HG03097 (cell line): ENCODE results near the gene DGKB.

Source experiments
- ATAC-seq: cut with Tn5 transposase; IDR thresholded peaks from one replicate; pipeline ENCODE4 v1.9.1; 2021; ENCODE audit not compliant: unreplicated experiment, low FRiP score

DGKB gene

DNA sequence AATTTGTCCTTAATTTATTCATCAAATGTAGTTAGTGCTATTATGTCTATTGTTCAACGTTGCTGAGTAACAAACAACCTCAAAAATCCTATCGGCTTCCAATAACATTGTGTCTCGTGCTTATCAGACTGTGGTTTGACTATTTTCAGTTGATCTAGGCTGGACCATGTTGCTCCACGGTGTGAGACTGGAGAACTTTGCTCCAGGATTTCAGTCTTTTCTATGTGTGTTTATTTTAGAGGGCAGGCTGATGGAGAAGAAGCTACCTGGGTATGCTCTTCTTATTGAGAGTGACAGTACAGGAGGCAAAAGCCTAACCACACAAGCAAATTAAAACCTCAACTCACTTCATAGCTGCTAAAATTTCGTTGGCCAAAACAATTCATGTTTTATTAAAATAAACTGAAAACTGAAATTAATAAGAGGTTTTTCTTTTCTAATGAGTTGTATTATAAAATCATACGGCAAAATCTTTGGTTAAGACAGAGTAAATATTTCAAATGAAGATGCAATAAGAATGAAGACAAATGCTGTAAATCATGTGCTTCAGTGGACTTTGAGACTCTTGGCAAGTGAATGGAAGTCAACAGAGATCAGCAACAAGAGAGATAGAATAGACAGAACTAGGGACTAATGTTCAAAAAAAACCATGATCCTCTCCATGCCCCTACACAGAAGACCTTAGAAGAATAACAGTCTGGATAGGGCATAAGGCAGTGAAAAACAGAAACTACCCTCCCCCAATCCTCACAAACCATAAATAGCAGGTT is 495.1 kb downstream of the DGKB start:
- no peak for ATAC-seq

- no peak for ATAC-seq
Observed at GRCh38 chr7:14403587-14403986, 499.0 kb downstream of the DGKB start.

DNA sequence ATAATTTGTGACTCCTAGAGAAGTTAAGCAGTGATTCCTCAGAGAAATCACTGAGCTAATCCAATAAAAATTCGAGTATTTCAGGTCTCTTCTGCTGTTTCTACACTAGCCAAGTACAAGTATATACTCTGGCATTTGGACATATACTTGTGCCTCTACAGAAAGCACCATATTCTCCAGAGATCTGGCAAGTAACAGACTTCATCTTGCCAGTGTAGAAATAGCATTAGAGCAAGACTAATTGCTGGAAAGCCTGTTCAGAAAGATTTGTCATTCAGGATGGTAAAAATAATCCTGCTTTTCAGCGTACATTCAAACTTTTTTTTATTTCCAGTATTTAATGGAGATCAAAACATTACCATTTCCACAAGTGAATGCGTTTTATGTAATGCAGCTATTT is 502.3 kb downstream of the DGKB start:
- ATAC-seq, result no peak

DNA sequence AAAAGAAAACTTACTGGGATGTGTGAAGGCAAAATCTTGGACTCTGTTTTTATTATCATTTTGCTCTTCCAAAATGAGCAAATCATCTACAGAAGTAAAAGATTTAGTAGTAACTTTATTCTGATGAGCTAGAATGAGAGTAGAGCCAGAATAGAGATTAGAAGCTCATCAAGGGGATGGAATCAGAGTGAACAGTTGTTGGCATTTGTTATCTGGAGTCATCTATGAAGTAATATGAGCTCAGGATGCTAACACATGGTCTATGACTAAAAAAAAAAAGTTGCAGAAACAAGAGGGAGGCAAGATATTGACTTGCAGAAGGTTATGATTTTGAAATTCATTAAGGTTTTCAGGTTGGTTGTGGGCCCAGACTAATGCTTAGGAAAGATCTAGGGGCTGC is 504.0 kb downstream of the DGKB start:
- ATAC-seq, result no peak

DNA sequence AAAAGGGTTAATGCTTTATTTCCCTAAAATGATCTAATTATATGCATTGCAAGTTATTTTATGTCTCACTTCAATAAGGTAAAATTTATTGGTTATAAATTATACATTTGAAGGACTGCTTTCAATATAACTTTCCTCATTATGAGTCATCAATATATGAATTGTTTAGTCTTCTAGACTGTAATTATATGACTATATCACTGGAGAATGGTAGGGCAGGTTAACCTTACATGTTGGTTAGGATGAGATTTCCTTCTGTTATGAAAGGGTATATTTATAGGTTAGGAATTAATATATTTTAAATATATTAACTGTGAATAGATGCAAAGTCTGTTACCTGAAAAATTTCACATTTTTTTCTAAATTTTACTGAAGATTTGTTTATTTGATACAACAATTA is 506.7 kb downstream of the DGKB start:
- no peak for ATAC-seq

- no peak for ATAC-seq
Observed at GRCh38 chr7:14394786-14395185, 507.8 kb downstream of the DGKB start.

DNA sequence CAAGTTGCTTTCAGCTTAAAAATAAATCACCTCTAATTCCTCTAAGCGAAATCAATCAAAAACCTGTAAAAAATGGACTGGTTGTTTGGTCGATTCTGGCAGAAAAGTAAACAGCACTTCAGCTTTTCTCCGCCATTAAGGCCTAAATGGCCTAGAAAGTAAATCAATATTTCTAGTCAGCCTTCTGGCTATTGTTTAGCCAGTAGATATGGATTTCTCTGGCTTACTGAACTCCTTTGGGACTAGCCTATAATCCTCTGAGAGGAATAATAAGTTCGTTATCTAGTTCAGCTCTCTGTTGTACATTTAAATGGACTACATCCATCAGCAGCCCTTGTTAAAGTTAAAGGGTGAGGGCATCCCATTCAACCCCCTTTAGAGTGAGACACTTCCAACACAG is 513.0 kb downstream of the DGKB start:
- ATAC-seq, result no peak

GRCh38 chr7:14389181-14389591 is 513.4 kb downstream of the DGKB start:
- no peak for ATAC-seq

DNA sequence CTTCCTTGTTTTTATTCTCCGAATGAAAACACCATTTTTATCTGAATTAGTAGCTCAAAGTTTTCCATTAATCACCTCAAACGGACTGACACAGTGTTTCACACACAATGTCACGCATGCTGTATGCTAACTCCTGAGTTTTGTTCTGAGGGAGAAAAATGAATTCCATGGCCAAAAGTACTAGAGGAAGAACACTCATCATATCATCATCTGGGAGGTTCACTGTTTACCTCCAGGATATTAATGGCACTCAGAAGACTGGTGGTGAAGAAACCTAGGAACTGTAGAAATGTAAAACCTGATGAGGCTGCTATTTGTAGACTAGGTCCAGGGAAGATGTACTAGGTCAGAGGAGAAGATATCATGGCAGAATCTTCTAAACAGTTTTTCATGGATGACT is 517.5 kb downstream of the DGKB start:
- ATAC-seq, result no peak

DNA sequence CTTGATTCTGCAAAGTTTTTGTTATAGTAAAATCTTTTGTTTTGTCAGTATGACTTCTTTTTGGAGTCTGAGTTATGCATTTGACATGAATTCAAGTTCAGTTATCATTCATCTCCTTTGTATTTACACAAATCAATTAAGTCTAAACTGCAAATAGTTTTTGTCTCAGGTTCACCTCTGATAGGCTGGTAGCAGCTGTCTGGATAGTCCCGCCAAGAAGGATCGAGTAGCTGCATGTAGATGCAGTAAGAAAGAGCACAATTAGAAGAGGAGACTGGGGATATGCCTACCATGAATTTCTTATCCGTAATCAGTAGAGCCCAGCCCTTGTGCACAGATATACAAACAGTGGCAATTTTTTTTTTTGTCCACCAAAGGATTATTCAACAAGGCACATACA is 520.6 kb downstream of the DGKB start:
- no peak for ATAC-seq

DNA sequence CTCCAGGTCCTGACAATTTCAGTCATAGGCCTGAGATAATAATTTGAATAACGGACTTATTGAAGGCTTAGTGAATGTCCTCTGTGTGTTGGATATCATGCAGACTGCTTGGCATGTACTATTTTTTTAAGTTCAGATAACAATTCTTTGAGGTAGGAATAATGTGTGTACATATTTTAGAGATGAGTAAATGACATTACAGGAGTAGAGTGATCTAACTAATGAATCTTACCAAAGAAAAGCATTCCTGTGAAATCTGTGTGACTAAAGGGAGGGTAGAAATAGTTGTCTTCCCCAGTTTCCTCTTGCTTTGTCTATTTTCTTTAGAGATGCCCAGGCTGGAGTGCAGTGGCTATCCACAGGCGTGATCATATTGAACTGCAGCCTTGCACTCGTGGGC is 521.2 kb downstream of the DGKB start:
- ATAC-seq, result no peak

DNA sequence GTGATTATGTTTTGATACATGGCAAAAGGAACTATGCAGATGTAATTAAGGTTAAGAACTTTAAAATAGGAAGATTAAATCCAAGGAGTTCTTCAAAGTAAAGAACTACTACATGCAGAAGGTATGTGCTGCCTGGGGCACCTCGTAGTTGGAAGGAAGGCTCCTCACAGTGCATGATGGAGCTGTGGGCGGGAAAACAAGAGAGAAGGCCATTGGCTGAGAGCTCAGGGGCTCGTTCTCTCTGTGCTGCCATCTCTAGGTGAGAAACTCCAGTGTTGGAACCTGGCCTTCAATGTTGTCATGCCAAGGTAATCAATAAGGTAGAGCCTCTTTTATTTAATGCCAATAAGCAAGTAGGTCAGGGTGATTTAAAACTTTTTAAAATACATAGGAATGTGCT is 521.7 kb downstream of the DGKB start:
- no peak for ATAC-seq

- ATAC-seq, result no peak
Observed at GRCh38 chr7:14377646-14378266, 524.8 kb downstream of the DGKB start.

DNA sequence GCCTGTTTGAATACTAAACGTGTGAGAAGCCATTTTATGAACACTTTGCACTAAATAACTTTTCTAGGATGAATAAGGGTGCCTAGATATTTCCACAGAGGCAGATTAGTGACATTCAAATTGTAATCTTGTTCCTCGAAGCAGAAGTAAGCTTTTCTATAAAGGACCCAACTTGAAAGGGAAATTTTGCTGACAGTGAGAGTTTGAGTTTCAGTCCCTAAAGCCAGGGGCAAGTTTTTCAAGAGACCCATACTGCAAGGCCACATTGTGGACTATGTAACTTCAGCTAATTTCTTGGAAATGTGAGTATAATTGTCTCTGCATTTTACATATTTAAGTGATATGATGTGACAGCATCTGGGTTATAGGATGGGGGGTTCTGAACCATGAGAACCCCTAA is 525.8 kb downstream of the DGKB start:
- ATAC-seq, result no peak

GRCh38 chr7:14375998-14376397 is 526.6 kb downstream of the DGKB start:
- ATAC-seq, result no peak

- ATAC-seq, result no peak
Observed at GRCh38 chr7:14374336-14374735, 528.2 kb downstream of the DGKB start.

- no peak for ATAC-seq
Observed at GRCh38 chr7:14368285-14368684, 534.3 kb downstream of the DGKB start.

- ATAC-seq, result no peak
Observed at GRCh38 chr7:14351167-14351566, 551.4 kb downstream of the DGKB start.

DNA sequence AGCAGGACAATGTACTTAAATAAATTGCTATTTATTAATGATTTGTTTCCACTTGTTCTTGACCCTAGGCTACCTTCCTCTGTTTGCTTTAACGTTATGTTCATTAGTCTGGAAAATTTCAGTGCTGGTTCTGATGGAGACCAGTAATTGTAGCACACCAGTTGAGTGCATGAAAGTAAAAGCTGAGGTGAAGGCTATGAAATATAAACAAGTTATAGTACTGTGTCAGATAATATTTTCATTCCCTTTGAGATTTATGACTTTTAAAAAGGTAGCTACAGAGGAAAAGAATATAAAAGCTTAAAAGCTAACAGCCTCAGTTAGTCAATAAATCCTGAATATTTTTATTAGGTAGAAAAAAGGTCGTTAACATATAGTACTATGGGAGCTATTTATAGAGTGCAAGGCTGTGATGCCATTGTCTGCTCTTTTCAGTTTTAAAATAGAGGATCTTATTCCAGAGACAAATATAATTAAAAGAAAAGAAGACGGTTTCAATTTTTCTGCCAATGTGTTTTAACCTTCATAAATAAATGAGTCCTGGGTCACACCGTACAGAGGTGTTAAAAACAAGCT is 561.3 kb downstream of the DGKB start:
- no peak for ATAC-seq

GRCh38 chr7:14340393-14341074 is 562.0 kb downstream of the DGKB start:
- no peak for ATAC-seq

DNA sequence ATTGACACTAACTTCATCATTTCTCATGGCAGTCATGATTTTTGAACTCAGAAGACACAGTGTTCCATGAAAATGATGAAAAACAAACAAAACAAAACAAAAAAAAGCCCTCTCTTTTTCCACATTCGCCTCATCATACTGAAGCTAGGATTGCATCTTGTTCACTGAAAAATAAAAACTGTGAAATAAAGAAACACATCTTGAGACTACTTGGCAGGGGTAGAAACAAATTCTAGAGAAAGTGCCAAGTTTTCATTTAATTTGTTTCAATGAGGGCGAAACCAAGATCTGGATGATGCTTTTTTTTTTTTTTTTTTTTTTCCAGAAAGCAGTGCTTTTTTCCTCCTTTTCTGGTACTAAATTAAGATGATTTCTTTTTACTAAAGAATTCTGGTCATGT is 562.7 kb downstream of the DGKB start:
- ATAC-seq, result no peak

GRCh38 chr7:14336256-14336655 is 566.3 kb downstream of the DGKB start:
- no peak for ATAC-seq
